ENCODE results near the gene MYL2.

MYL2 gene

DNA sequence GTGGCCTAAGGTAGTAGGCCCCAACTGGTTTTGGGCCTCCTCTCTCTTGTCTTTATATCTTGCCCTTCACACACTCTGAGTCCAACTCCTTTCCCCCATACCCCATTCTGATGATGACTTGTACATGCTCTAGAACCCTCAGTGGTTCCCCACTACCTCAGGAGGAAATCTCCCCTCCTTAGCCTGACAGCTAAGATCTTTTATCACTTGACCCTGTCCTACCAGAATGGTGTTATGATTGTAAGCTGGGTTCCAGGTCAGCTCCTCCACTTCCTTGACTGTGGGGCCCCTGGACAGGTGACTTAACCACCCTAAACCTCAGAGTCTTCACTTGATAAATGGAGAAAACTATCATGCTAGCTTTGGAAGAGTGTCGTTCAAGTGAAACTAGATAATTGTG, 9.4 kb upstream of the MYL2 start:
- DNase-seq: no peak

DNA sequence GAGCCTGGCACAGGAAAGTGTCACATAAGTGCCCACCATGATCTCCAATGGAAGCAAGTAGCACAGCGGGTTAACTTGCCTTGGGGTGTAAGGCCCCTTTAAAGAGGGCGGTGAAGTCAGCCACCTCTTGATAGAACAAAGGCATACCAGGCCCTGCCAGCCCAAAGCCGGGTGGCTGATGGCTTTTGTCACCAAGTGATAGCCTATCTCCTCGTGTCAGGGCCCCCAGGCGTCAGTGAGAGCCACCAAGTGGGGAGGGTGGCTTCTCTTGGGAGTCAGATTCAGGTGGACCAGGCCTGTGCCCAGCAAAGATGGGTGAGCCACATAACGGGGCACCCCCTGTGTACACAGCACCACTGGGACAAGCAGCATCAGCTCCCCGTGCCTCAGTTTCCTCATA, 8.3 kb upstream of the MYL2 start:
- DNase-seq: no peak

DNA sequence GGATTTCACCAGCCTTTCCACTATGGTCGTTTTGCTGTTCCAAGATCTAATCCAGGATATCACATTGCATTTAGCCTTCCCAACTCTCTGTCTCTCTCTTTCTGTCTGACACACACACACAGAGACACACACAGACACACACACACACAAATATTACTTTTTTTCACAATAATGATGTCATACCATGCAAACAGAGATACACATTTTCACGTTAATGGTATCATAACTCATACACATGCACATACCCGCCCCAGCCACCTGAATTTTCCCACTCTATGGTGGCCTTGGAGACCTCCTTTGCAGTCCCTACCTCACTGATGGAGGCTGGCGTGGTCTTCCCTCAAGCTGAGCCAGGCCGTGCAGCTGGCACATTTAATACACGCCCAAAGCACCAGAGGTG, 7.2 kb upstream of the MYL2 start:
- DNase-seq: no peak

DNA sequence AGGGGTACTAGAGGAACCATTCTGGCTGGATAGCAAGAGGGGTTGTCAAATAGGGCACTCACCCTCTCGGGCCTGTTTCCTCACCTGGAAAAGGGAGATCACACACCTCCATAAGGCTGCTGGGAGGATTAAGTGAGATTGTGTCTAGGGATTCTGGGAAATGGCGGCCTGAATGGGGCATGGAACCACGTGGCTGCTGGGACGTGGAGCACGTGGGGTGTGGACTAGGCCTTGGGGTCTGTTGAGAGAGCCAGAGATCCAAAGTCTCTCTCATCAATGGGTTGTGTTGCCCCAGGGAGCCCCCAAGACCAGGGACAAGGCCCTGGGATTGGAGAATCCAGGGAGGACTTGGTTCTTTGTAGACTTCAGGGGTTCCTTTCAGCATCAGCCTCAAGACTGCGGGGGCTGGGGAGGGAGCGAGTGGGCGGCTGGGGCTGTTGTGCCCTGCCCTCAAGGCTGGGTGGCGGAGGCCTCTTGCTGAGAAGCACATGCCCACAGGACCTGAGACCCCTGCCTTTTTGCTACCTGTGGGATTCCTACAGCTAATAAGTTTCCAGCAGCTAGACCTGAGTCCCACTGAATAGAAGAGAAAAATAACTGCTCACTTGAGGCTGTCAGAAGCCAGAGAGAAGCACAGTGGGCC, 3.4 kb upstream of the MYL2 start:
- DNase-seq: no peak

DNA sequence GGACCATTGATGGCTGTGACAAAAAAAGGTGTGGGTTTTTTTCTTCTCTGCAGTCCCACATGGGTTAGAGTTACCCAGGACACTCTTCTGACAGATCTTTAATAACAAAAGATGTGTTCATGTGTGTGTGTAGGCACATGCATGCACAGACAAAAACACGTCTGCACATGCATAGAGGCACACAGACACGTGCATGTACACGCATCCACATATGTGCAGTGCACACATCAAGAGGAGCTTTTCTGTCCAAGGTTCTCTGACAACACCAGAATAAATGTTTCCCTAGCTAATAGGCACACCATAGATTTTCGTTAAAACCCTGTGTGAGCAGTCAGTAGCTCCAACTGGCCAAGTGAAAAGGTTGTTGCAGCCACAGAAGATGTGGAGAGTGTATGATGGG, 2.8 kb upstream of the MYL2 start:
- no peak for DNase-seq

DNA sequence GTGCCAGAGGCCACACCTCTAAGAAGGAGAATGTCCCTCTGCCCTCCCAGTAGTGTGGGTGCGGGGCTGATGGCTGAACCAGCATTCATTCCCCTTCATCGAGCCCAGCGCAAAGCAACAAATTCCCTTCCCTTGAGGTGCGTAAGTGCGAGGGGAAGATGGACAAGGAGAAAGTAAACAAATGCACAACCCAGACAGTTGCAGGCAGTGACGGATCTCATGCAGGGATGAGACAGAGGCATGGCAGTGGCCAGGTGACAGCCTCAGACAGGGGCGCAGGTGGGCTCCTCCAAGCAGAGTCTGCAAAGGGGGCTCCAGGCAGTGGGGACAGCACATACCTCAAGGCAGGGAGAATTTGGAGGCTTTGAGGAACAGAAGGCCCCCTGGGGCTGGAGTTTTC, 2.3 kb upstream of the MYL2 start:
- no peak for DNase-seq

DNA sequence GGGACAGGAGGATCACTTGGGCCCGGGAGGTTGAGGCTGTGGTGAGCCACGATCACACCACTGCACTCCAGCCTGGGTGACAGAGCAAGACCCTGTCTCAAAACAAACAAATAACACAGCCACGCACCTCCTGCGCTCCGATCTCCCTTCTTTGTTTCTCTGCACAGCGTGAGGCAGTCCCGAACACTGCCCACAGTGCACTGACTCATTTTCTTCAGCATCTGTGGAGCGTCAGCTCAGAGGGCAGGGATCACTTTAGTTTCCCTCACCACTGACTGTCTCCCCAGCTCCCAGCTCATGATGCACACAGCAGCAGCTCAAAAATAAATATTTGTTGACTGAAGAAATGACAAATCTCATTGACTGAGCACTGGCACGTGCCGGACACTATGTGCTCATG, 883 bp upstream of the MYL2 start:
- DNase-seq: no peak

DNA sequence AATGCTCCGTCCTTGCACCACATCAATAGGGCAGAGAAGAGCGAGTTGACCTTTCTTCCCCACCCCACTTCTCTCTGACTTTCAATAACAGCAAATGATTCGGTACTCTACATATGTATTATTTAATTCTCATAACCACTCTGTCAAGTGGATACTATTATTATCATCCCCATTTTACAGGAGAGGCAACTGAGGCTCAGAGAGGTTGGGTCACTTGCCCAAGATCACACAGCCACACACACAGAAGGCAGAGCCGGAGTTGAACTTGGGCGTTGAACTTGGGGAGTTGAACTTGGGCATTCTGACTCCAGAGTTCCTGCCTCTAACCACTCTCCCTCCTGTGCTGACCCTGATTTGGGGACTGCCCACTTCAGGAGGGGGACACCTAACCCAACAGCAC, 659 bp downstream of the MYL2 start:
- no peak for DNase-seq

DNA sequence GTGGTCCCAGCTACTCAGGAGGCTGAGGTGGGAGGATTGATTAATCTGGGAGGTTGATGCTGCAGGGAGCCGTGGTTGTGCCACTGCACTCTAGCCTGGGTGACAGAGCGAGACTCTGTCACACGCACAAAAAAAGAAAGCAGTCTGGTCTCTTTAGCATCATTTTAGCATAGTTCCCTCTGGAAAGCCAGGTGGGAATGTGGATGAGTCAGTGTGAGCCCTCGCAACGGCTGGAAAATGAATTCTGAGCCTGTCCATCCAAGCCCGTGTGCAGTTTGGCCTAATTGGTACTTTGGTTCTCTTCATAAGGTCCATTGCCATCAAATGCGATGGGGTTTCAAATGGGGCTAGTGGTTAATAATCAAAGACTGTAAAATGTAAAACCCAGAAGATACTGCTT, 2.4 kb downstream of the MYL2 start:
- no peak for DNase-seq

DNA sequence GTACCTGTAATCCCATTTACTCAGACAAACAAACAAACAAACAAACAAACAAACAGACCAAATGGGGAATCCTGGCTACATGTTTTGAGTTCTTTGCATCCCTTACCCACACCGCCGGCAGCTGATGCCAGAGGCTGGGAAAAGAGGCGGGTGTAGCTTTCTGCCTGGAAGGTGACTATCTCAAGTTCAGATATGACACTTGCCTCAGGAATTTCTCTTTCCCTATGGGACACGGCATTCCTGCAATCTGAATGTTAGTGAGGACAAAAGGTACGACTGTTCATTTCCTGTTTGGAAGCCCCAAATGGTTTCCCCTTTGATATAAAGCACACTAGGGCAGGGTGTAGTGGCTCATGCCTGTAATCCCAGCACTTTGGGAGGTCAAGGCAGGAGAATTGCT, 2.9 kb downstream of the MYL2 start:
- DNase-seq: no peak

DNA sequence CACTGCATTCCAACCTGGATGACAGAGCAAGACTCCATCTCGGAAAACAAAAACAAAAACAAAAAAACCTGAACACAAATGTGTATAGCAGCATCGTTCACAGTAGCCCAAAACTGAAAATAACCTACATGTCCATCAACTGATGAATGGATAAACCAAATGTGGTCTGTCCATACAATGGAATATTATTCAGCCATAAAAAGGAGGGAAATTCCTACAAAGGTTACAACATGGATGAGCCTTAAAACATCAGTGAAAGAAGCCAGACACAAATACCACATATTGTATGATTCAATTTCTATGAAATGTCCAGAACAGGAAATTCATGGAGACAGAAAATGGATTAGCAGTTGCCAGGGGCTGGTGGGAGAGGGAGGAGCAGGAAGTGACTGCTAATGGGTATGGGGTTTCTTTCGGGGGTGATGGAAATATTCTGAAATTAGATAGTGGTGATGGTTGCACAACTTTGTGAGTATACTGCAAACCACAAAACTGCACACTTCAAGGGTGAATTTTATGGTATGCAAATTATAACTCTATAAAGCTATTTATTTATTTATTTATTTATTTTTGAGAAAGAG, 4.0 kb downstream of the MYL2 start:
- DNase-seq: no peak

DNA sequence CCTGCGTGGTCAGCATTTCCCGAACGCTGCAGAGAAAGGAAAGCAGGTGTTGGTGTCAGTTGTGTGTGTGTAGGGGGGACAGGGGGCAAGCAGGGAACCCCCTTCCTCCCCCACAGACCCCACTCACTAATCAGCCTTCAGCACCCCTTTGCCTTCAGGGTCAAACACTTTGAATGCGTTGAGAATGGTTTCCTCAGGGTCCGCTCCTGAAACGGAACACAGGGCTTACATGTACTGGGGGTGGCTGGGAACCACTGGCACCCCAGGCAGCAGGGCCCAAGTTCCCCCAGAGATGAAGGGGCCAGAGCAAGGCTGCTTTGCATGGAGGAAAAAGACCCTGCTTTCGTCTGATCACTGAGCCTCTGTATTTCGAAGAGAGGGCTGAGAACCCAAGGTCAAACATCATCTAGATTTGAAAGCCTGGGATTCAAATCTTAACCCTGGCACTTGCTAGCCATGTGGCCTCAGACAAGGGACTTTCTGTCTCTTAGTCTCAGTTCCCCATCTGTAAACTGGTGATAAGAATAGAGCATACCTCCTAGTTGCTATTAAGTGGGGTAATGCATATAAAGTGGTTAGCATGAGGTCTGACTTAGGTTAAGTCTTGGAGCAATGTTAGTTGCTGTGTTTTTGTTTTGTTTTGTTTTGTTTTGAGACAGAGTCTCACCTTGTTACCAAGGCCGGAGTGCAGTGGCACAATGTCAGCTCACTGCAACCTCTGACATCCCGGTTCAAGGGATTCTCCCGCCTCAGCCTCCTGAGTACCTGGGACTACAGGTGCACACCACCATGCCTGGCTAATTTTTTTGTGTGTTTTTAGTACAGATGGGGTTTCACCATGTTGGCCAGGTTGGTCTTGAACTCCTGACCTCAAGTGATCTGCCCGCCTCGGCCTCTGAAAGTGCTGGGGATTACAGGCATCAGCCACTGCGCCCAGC, 7.0 kb downstream of the MYL2 start:
- peak; percentile 2 for DNase-seq

DNA sequence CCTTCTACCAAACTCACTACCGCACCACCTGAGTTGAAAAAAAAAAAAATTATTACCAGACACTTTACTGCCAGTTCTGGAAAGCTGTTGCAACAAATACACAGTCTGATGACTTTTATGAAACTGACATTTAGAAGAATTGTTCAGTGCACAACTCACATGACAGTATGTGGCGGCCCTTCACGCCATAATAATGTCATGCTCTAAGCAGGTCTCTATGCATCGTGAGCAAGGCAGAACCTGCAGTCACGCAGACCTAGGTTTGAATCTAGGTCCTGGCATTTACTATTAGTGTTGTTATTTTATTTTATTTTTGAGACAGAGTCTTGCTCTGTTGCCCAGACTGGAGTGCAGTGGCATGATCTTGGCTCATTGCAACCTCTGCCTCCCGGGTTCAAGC, 8.1 kb downstream of the MYL2 start:
- no peak for DNase-seq

DNA sequence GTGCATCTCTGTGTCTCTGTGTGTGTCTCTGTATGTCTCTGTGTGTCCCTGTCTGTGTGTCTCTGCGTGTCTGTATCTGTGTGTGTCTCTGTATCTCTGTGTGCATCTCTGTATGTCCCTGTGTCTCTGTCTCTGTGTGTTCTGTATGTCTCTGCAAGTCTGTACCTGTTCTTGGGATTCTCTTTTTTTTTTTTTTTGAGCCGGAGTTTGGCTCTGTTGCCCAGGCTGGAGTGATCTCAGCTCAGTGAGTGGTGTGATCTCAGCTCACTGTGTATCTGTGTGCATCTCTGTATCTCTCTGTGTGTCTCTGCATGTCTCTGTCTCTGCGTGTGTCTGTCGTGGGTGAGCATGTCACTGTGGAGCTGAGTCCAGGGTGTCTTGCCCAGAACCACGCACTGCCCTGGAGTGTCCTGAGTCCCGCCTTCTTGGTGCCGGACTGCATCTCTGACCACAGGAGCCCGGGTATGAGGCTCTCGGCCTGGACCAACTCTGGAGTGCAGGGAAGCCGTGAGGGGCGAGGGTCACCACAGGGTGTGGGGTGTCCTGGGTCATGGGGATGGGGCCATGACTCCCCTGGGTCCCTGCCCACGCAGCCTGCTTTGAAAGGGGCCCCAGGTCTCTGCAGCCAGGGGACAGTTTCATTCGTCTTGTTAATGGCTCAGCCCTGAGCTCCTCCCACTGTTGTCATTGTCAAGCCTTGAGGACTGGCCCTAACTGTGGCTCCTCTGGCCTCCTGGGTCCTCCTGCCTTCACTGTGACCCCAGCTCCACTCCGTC, 11.8 kb downstream of the MYL2 start:
- no peak for DNase-seq

DNA sequence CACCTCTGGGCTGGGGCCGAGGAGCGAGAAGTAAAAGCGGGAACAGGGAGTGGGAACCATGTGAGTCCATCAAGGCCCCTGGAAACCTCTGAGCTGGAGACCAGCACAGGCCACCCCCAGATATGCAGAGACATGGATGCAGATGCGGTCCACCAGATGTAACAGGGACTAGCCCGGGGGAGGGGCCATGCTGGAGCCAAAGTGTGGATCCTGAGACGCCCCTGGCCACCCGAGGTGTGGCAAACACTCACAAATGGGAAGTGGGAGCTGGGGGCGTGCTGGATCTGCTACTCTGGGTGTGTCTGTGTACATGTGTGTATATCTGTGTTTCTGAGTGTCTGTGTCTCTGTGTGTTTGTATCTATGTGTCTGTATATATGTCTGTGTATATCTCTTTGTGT, 12.8 kb downstream of the MYL2 start:
- no peak for DNase-seq

DNA sequence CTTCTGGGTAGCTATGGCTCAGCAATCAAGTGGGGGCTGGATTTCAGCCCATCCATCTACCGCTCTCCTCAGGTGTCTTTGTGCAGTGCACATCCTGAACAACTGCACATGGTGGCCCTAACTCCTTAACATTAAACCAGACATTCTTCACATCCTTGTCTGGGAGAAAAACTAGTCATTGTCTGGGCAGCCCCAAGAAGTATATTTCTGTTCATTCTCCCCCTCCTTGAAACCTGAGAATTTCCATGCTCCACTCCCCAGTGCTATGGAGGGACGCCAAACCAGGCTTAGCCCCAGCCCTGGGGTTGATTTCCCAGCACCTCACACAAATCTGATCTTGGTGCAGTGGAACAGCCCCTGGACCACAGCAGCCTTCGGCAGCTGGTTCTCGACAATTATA, 13.4 kb downstream of the MYL2 start:
- DNase-seq: no peak

DNA sequence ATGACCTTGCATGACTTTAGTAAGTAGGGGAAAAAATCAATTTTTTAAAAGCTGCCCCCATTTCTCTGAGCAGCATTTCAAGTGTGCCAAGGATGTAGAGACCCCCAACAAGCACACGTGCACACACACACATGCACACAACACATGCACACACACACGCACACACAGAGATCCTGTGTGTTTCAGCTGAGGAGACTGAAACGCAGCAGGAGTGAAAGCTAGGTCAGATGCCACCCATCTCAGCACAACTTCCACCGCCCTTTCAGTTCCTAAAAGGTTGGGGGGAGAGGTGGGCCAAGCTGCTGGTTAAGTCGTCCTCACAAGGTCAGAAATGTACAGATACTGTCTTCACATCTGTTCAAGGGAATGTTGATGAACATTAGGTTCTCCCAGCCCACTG, 13.9 kb downstream of the MYL2 start:
- DNase-seq: no peak

DNA sequence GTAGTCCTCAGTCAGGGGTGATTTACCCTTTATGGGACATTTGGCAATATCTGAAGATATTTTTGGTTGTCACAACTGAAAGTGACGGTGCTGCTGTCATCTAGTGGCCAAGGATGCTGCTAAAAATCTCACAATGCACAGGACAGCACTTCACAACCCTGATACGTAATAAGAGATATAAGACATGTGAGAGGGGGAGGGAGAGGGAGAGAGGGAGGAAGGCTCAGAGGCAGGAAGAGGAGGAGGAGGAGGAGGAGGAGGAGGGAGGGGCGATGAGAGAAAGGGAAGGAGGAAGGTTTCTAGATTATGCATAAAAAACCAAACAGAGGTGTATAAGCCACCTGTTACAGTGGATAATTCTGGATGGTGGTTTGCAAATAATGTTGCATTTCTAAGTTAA, 14.3 kb downstream of the MYL2 start:
- no peak for DNase-seq

DNA sequence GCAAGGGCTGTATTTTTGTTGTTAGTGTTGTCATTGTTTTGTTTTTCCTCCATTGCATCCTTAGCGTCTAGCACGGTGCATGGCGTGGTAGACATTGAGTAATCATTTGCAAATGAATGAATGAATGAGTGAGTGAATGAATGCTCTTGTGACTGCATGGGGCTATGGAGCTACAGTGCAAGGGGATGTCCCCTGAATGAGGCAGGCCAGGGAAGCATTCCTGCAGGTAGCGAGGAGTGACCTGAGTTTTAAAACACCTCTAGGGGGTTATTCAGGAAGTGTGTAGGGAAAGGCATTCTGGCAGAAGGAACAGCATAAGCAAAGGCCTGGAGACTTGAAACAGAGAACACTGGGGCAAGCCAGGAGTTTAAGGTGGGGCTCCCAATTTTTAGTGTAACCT, 16.9 kb downstream of the MYL2 start:
- DNase-seq: no peak

DNA sequence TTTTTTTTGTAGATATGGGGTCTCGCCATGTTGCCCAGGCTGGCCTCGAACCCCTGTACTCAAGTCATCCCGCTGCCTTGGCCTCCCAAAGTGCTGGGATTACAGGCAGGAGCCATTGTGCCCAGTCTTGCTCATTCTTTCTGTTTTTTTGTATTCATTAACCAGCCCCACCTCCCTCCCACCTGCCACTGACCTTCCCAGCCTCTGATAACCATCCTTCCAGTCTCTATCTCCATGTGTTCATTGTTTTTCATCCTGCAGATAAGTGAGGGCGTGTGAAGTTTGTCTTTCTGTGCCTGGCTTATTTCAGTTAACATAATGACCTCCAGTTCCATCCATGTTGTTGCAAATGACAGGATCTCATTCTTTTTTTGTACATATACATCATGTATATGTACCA, 19.0 kb downstream of the MYL2 start:
- DNase-seq: no peak

DNA sequence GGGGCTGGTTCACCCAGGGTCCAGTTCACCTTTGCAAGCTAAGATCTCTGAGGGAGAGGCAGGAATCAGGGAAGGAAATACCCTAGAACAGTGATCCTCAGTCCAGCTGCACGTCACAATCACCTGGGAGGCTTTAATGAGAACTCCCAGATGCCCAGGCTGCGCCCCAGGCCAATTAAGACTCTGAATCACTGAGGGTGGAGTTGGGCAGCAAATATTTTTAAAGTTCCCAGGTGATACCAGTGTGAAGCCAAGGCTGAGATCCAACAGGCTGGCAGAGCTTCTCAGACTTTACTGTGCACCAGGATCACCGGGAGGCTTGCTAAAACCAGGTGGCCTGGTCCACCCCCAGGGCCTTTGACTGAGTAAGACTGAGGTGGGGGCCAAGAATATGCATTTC, 23.8 kb downstream of the MYL2 start:
- DNase-seq: no peak

DNA sequence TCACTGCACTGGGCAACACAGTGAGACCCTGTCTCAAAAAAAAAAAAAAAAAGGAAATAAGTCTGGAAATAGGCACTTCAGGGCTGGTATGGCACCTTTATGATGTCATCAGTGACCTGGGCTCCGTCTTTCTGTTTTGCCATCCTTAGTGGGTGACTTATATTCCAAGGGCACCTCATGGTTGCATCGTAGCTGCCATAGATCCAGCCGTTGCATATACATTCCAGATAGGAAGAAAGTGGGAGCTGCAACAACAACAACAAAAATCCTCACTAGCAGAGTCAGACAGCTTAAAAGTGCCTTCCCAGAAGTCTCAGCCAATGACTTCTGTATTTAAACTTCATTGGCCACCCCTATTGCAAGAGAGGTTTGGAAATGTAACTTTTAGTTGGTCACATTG, 26.4 kb downstream of the MYL2 start:
- no peak for DNase-seq

DNA sequence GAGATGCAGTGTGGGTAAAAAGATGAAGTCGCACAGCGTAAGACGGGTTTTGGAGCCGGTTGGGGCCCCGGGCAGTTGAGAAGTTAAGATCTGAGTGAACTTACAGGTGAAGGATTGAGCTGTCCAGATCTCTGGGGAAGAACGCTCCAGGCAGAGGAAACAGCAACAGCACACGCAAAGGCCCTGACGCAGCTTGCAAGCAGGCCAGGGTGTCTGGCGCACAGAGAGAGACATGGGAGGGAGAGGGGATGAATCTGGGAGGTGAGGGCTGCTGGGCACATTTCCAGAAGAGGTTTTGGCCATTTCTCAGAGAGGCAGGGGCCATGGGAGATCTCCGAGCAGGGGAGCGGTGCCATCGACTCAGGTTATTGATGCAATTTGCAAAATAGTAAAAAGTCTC, 31.0 kb downstream of the MYL2 start:
- DNase-seq: no peak

Measured in CD4-positive, alpha-beta T cell treated with Interleukin-12 subunit alpha and Interleukin-12 subunit beta, for 1 hour (primary cell).